Fibroblast of peridontal ligament (primary cell): ENCODE results near the gene L3MBTL1.

Source experiments
- DNase-seq: peaks from one replicate; pipeline ENCODE4 v3.0.0-alpha.2; 2010; ENCODE audit errors: extremely low read depth

The L3MBTL1 gene

GRCh38 chr20:43590036-43590391 lies 82.5 kb downstream of the L3MBTL1 start:
- no peak for DNase-seq

GRCh38 chr20:43590392-43591303 lies 83.2 kb downstream of the L3MBTL1 start, which contains the start of gene IFT52:
Gene IFT52, plus strand, starts transcription at chr20:43590937. Its CDS starts 3,762 bp downstream, at chr20:43594699.
- peak; percentile 88 for DNase-seq
